ENCODE results near the gene GMPPA. TPM values are rescaled to one million over a fixed set of nuclear protein-coding genes. Genes with fewer than 3 reads are reported as not detected.

GMPPA gene
- total RNA-seq, 1 donor, result 66.3 TPM

DNA sequence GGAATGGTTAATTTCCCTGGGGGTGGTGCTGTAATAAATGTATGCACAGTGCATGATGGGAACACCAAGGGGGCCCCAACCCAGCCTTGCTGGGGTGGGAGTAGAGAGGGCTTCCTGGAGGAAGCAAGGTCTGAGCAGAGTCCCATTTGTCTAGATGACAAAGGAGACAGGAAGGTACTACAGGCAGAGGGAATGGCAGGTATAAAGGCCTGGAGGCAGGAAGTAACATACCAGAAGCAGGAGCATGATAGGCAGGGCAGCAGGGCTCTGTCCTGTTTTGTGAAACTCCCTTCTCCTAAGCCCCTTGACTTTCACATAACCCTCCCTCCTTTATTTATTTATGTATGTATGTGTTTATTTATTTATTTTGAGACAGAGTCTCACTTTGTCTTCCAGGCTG lies 3.9 kb downstream of the GMPPA start:
- DNase-seq (ENCODE audit: low read depth), result no peak
- no peak overlapping the region for H3K4me3 ChIP-seq (ENCODE audit: low read depth, low read length)
- TF ChIP-seq, protein P1, sequence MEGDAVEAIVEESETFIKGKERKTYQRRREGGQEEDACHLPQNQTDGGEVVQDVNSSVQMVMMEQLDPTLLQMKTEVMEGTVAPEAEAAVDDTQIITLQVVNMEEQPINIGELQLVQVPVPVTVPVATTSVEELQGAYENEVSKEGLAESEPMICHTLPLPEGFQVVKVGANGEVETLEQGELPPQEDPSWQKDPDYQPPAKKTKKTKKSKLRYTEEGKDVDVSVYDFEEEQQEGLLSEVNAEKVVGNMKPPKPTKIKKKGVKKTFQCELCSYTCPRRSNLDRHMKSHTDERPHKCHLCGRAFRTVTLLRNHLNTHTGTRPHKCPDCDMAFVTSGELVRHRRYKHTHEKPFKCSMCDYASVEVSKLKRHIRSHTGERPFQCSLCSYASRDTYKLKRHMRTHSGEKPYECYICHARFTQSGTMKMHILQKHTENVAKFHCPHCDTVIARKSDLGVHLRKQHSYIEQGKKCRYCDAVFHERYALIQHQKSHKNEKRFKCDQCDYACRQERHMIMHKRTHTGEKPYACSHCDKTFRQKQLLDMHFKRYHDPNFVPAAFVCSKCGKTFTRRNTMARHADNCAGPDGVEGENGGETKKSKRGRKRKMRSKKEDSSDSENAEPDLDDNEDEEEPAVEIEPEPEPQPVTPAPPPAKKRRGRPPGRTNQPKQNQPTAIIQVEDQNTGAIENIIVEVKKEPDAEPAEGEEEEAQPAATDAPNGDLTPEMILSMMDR (IDR thresholded peaks at IDR 0.05; ENCODE audit: insufficient read depth, low read length), result no peak

DNA sequence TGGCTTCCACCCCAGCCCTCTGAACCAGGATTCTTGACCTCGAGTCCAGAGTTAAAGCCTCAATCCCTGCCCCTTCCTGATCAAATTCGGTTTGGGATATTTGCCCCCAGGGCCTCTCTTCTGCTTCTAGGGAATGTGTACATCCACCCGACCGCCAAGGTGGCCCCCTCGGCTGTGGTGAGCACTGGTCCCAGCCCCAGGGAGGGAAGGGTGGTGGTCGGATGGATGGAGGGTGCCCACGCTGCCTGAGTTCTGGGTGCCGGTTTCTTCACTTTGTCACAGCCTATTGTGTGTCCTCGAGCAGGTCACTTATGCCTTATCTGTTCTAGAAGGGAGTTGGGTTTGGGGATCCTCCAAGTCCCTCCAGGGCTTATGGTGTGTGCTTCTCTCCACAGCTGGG lies 6.9 kb downstream of the GMPPA start:
- no peak for DNase-seq (ENCODE audit: low read depth)
- H3K4me3 ChIP-seq (ENCODE audit: low read depth, low read length), result no peak overlapping the region
- TF ChIP-seq, protein P1 (IDR thresholded peaks at IDR 0.05; ENCODE audit: insufficient read depth, low read length), result no peak

DNA sequence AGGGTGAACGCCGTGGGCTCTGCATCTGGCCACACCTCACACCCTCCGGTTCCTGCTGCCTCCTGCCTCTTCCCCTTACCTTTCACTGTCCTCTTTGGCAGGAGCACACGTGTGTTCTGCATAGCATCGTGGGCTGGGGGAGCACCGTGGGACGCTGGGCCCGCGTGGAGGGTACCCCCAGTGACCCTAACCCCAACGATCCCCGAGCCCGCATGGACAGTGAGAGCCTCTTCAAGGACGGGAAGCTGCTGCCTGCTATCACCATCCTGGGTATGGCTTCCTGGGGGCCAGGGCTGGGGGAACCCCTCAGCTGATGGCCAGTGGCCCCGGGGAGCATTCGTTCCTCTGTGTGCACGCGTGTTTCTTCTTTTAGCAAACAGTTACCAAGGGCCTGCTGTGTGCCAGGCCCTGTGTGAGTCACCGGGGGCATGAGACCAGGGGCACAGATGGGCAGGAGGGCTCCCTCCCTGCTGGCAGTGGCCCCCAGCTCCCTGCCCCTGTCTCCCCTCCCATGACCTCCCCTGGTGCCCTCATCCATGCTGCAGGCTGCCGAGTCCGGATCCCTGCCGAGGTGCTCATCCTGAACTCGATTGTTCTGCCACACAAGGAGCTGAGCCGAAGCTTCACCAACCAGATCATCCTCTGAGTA lies 7.6 kb downstream of the GMPPA start:
- TF ChIP-seq, protein P1 (IDR thresholded peaks at IDR 0.05; ENCODE audit: insufficient read depth, low read length), result no peak
- DNase-seq (ENCODE audit: low read depth), result no peak
- H3K4me3 ChIP-seq (ENCODE audit: low read depth, low read length), result no peak overlapping the region

DNA sequence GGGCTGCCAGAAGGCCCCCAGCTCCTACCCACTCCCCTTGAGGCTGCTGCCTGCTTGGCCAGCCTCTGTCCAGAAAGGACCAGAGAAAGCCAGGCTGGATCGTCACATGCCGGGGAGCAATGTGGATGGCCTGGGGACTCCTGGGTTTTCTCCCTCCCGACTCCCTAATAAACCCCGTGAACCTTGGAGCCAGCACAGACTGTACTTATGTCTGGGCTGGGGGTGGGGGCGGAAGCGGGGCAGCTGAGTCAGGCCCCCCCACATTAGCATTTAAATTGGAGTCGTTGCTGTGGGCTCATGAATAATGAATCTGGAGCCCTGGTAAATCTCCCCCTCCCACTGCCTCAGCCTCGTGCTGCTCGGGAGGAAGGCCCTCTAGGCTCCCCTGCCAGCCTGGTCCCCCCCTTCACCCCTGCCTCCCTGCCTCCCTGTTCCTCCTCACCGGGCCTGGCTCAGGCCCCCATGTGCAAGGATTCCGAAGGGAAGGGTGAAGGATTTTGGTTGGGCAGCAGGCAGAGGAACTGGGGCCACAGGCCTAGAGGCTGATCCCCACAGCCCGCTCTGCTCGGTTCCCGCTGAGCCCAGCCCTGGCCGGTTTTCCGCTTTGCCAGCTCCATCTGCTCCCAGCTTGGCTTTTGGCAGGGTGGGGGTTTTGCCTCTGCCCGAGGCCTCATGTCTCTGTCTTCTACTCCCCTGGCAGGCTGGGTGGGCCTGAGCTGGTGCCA lies 8.3 kb downstream of the GMPPA start:
- H3K4me3 ChIP-seq (ENCODE audit: low read depth, low read length), result no peak overlapping the region
- TF ChIP-seq, protein P1 (IDR thresholded peaks at IDR 0.05; ENCODE audit: insufficient read depth, low read length), result no peak
- DNase-seq (ENCODE audit: low read depth), result no peak

DNA sequence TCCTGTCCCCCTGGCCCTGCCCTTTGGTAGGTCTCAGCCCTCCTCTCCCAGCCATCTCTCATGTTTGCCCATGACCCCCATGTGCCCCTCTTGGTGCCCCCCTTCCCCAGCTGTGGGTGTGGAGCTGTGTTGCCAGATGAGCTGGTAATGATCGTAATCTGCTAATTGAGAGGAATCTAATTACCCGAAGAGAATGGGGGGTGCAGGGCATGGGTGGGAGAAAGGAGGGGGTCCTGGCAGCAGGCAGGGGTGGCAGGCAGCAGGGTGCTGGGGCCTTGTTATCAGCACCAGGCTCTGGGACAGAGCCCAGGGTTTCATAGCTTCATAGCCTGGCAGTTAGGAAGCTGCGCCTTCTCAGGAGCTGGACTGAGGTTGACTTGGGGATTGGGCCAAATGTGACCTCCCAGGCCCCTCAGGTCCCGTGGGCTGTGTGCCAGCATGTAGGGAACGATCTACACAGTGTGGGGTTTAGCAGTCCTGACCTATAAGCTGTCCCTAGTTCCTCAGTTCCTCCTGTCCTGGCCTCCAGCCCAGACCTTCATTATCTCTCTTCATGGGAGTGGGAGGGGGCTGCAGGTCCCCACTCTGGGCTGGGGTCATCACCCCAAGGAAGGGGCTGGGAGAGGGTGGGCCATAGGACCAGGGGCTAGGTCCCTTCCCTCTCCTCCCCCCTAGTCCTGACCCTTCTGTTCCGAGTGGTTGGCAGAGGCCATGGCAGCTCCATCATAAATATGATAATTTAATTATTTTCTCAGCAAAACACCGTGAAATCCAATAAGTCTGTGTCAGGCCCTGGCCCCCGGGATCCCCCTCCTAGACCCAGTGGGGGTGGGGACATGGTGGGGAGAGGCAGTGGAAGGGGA lies 9.1 kb downstream of the GMPPA start:
- no peak overlapping the region for H3K4me3 ChIP-seq (ENCODE audit: low read depth, low read length)
- TF ChIP-seq, protein P1 (IDR thresholded peaks at IDR 0.05; ENCODE audit: insufficient read depth, low read length), result no peak
- DNase-seq (ENCODE audit: low read depth), result no peak

DNA sequence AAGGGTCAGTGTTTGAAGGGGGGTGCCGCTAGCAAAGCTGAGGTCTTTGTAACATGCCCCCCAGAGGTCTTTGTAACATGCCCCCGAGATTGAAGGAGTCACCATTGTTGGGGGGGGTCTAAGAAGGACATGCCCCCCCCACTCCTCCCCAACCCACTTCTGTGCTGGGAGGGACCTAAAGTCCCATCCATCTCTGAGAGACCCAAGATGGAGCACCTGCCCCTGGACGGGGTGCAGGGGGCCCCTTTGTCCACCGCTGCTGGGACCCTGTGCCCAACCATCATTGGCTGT lies 9.7 kb downstream of the GMPPA start:
- DNase-seq (ENCODE audit: low read depth), result no peak
- H3K4me3 ChIP-seq (ENCODE audit: low read depth, low read length), result no peak overlapping the region
- TF ChIP-seq, protein P1 (IDR thresholded peaks at IDR 0.05; ENCODE audit: insufficient read depth, low read length), result no peak
